GM06990 (cell line): ENCODE measurements around the gene TUBG1.

Experiments used
- DNase-seq: peaks from one replicate; pipeline ENCODE4 v3.0.0-alpha.2; 2011; ENCODE audit not compliant: insufficient read length; ENCODE audit errors: extremely low read depth
- H3K27me3 ChIP-seq: replicated peaks from 2 replicates; pipeline ENCODE4 v1.6.0; 2011; ENCODE audit warnings: low read length; ENCODE audit not compliant: control insufficient read depth, insufficient read depth
- H3K36me3 ChIP-seq: 2 replicates; pipeline ENCODE4 v1.5.1; 2011; ENCODE audit warnings: low read length; ENCODE audit not compliant: control insufficient read depth, insufficient read depth
- H3K4me3 ChIP-seq: replicated peaks from 2 replicates; pipeline ENCODE4 v1.5.1; 2011; ENCODE audit warnings: low read depth, mild to moderate bottlenecking, control low read depth, low read length
- CTCF ChIP-seq: IDR thresholded peaks from 2 replicates; pipeline ENCODE4 v1.5.1; 2011; ENCODE audit warnings: low read length, control low read depth, mild to moderate bottlenecking, inconsistent platforms; ENCODE audit not compliant: insufficient read depth, poor library complexity, severe bottlenecking

The TUBG1 gene

GRCh38 chr17:42609182-42609813, at the start of gene TUBG1, which contains the start of gene RETREG3:
Gene TUBG1, plus strand, starts transcription at chr17:42609683. Its CDS starts 55 bp downstream, at chr17:42609738.
Gene RETREG3, minus strand, starts transcription at chr17:42609374. Its CDS starts 50 bp downstream, at chr17:42609324.
- Histone ChIP-seq H3K4me3 (peak within 1 kb of the TSS; percentile 98), H3K27me3 (no peaks in the 10 kb centered on the region), H3K36me3 (peaks cover 13% of the 10 kb centered on the region)
- DNase-seq: peak; percentile 100
- peak; percentile 15 for TF ChIP-seq CTCF

- Histone ChIP-seq H3K27me3 (no peaks in the 10 kb centered on the region), H3K4me3 (no peak overlapping the region), H3K36me3 (peaks cover 16% of the 10 kb centered on the region)
- TF ChIP-seq CTCF: no peak
- DNase-seq: no peak
Observed at GRCh38 chr17:42560246-42560645, 49.2 kb upstream of the TUBG1 start.

DNA sequence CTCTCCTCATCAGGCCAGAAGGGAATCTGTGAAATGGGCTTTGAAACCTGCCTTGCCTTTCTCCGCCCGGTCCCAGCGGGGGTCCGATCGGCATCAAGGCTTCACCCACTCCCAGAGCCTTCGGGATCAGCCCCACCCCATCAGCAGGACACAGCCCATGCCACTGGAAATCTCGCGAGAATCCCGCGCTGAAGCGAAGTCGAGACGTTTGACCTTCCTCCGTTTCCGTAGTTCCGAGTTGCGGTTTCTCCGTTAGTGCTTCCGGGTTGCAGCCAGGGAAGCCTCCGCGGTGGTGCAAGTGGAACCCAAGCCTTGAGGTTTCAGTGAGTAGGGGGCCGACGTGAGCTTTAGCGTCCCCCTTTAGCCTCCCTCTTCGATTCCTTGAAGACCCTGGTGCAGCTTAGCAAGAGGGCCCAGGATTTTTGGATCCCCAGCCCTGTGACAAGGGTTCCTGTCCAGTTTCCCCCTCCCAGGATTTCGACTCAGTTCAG, 47.5 kb upstream of the TUBG1 start, which contains the start of gene COASY:
COASY (plus strand) TSS at position 252 of the 491 bp plus-strand sequence. CDS start 475 bp downstream, outside the sequence.
- Histone ChIP-seq H3K27me3 (no peaks in the 10 kb centered on the region), H3K36me3 (peaks cover 29% of the 10 kb centered on the region), H3K4me3 (peak within 1 kb of the TSS; percentile 97)
- DNase-seq: peak; percentile 86
- TF ChIP-seq CTCF: no peak

GRCh38 chr17:42562388-42563142, 46.9 kb upstream of the TUBG1 start:
- DNase-seq: no peak
- H3K36me3 ChIP-seq: peaks cover 29% of the 10 kb centered on the region
- H3K27me3 ChIP-seq: no peaks in the 10 kb centered on the region
- peak overlapping the region; percentile 97 for H3K4me3 ChIP-seq
- TF ChIP-seq CTCF: no peak

GRCh38 chr17:42563143-42563509, 46.4 kb upstream of the TUBG1 start:
- Histone ChIP-seq H3K4me3 (peak overlapping the region; percentile 97), H3K36me3 (peaks cover 29% of the 10 kb centered on the region), H3K27me3 (no peaks in the 10 kb centered on the region)
- no peak for DNase-seq
- peak; percentile 2 for TF ChIP-seq CTCF
